Kidney (tissue), 14 donors: Measurements from ENCODE around the gene CER1. TPM values are rescaled to one million over a fixed set of nuclear protein-coding genes. Genes with fewer than 3 reads are reported as not detected.
"Not testable (repeated sequence)": the region's sequence is repeated elsewhere in the genome, so short reads cannot be mapped to it uniquely, and the experiment has no call there.

Experiments
- DNase-seq, 5 donors: peaks; one replicate each; pipeline ENCODE4 v3.0.0-alpha.2; 2013 to 2020
- FAIRE-seq: peaks from 2 replicates; lab custom pipeline; 2012; peaks lifted over from hg19 to GRCh38; lab: Jason Lieb, UNC
- H3K27ac ChIP-seq, 2 donors: one replicate each; pipeline ENCODE4 v1.7.0; 2013; ENCODE audit warnings: low read depth in 2 of 2, low read length in 2 of 2, inconsistent platforms in 1 of 2
- H3K27me3 ChIP-seq: one replicate; pipeline ENCODE4 v1.7.1; 2013; ENCODE audit warnings: low read length, inconsistent platforms; ENCODE audit not compliant: control insufficient read depth, insufficient read depth
- H3K36me3 ChIP-seq, 3 donors: one replicate each; pipeline versions ENCODE4 v1.7.0 to v1.7.1; 2013; ENCODE audit warnings: low read length in 3 of 3, control low read depth in 1 of 3, inconsistent platforms in 1 of 3; ENCODE audit not compliant: insufficient read depth in 3 of 3, control insufficient read depth in 2 of 3
- H3K4me1 ChIP-seq, 3 donors: one replicate each; pipeline versions ENCODE4 v1.7.0 to v1.7.1; 2013; ENCODE audit warnings: low read length in 3 of 3, inconsistent platforms in 1 of 3, low read depth in 1 of 3; ENCODE audit not compliant: control insufficient read depth in 2 of 3, insufficient read depth in 2 of 3
- H3K4me3 ChIP-seq, 3 donors: one replicate each; pipeline versions ENCODE4 v1.7.0 to v1.8.1; 2013; ENCODE audit warnings: low read length in 3 of 3, control low read depth in 1 of 3, inconsistent platforms in 1 of 3
- H3K9ac ChIP-seq, 3 donors: one replicate each; pipeline versions ENCODE4 v1.7.0 to v1.7.1; 2013; ENCODE audit warnings: low read length in 3 of 3, control low read depth in 1 of 3, inconsistent platforms in 1 of 3
- H3K9me3 ChIP-seq, 3 donors: one replicate each; pipeline versions ENCODE4 v1.7.0 to v1.7.1; 2013; ENCODE audit warnings: low read length in 3 of 3, control low read depth in 1 of 3, inconsistent platforms in 1 of 3; ENCODE audit not compliant: control insufficient read depth in 2 of 3, insufficient read depth in 1 of 3
- CTCF ChIP-seq: IDR thresholded peaks from 3 replicates; pipeline ENCODE4 v1.5.1; 2012; ENCODE audit warnings: mild to moderate bottlenecking, moderate library complexity, borderline replicate concordance; ENCODE audit not compliant: insufficient read depth; ENCODE audit errors: extremely low read depth
- intact Hi-C: fragments of 100-400 bp; cut with DNase I; formaldehyde crosslinking; loops from one replicate; pipeline ENCODE4 v1.11.1; 2022
- polyA plus RNA-seq: library from polyadenylated mRNA; stranded (reverse); fragments of 350-450 nt; fragmentation: Illumina TruSeq; extraction: RNeasy Lipid Tissue Mini Kit (QIAGEN cat#74804); gene quantifications from one replicate; pipeline ENCODE4 v1.2.3, GENCODE V29; 2014; ENCODE audit warnings: low read depth, low replicate concordance; ENCODE audit not compliant: insufficient read depth
- total RNA-seq: library from RNA; stranded (reverse); fragmentation: NEBNext Ultra II Directional; extraction: Animal tissue kit (Norgen Biotek cat#: 25700); gene quantifications from one replicate; pipeline ENCODE4 v1.2.1, GENCODE V29; 2021
- donor health status: control.
- donor health status: control.
- donor health status: control.
- donor health status: control.
- donor health status: control.
- donor health status: DM: yes; HTN: yes; CAD: no.
- donor health status: Normal renal cell carcinoma (clear cell type).

CER1 gene
- total and polyA plus RNA-seq, 2 donors from 2014 or later = 0.45 TPM; not detected in 1

- Histone ChIP-seq H3K36me3 (peaks cover 0 to 7% (median 5%) of the 10 kb centered on the region in 3 donors), H3K4me3 (no peak overlapping the region), H3K27ac (no peak overlapping the region), H3K9ac (no peak overlapping the region), H3K4me1 (peaks cover 0 to 2% (median 0%) of the 10 kb centered on the region in 3 donors), H3K27me3 (no peaks in the 10 kb centered on the region), H3K9me3 (no peaks in the 10 kb centered on the region)
- no peak for FAIRE-seq
- intact Hi-C loops = no loop called here
- no peak for TF ChIP-seq CTCF
- DNase-seq = no peak
Observed at GRCh38 chr9:14686168-14686567, 36.4 kb downstream of the CER1 start.

- H3K4me3 ChIP-seq, H3K9me3 ChIP-seq, H3K9ac ChIP-seq, H3K4me1 ChIP-seq, FAIRE-seq, H3K27ac ChIP-seq, DNase-seq, intact Hi-C loops, H3K36me3 ChIP-seq, H3K27me3 ChIP-seq: not testable (repeated sequence)
Observed at GRCh38 chr9:14682616-14683015, 39.9 kb downstream of the CER1 start.

GRCh38 chr9:14678776-14679175 is 43.8 kb downstream of the CER1 start:
- no peaks in the 10 kb centered on the region for H3K36me3 ChIP-seq
- TF ChIP-seq CTCF = no peak
- no peaks in the 10 kb centered on the region for H3K4me1 ChIP-seq
- no peaks in the 10 kb centered on the region for H3K27me3 ChIP-seq
- intact Hi-C loops = no loop called here
- no peak for FAIRE-seq
- no peaks in the 10 kb centered on the region for H3K9me3 ChIP-seq
- H3K9ac ChIP-seq = no peak overlapping the region
- DNase-seq = no peak
- no peak overlapping the region for H3K4me3 ChIP-seq
- H3K27ac ChIP-seq = no peak overlapping the region

DNA sequence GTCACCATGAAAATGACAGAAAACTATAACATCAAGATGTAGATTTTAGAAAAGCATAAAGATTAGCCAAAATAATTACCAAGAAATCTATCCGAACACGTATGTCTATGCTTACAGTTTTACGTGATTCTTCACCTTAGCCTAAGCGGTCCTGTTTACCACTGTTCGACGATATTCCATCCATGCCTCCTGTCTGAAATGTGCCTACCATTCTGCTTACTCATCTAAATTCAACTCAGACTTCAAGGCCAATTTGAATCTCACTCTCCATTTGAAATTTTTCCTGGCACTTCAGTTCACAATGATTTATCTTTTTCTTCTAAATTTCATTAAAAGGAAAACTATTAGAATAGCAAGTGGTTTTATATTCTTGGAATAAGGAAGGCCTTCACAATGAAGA is 44.7 kb downstream of the CER1 start:
- H3K36me3 ChIP-seq = no peaks in the 10 kb centered on the region
- no peak for FAIRE-seq
- intact Hi-C loops = no loop called here

More for the DNA sequence above, 44.7 kb downstream of the CER1 start:
- no peak overlapping the region for H3K4me3 ChIP-seq
- H3K27ac ChIP-seq = no peak overlapping the region
- H3K9ac ChIP-seq = no peak overlapping the region
- no peaks in the 10 kb centered on the region for H3K27me3 ChIP-seq
- no peak for DNase-seq
- H3K4me1 ChIP-seq = no peaks in the 10 kb centered on the region
- no peak for TF ChIP-seq CTCF
- H3K9me3 ChIP-seq = no peaks in the 10 kb centered on the region
